Measurements from ENCODE around the gene FZD7. TPM values are rescaled to one million over a fixed set of nuclear protein-coding genes. Genes with fewer than 3 reads are reported as not detected.

Gene FZD7
- polyA plus RNA-seq, 1 donor (not counting 4 experiments of a cell fraction or from before 2014, with no cell fraction given) = 1.3 TPM

DNA sequence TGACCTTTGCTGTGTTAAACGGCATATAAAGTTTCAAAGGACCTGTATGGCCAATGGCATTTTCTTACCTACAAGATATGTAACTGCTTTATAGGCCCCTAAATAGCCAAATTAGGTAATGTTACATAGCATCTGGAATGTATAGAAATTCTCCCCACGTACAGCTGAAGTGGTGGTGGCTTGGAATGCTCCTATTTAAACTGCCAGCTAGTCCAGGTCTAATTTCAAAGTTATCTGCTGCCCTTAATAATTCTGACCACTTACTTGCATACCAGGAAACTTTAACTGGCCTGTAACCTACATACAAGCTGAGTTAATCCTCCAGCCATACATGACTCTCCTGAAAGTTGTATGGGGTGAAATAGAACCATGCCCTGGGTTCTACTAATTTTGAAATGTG lies 40.7 kb downstream of the FZD7 start:
- H3K27ac ChIP-seq (ENCODE audit: control insufficient read depth, insufficient read depth, low read length) = no peak overlapping the region
- TF ChIP-seq EZH2 (IDR thresholded peaks at IDR 0.05; ENCODE audit: low read length) = no peak
- TF ChIP-seq, protein P1, sequence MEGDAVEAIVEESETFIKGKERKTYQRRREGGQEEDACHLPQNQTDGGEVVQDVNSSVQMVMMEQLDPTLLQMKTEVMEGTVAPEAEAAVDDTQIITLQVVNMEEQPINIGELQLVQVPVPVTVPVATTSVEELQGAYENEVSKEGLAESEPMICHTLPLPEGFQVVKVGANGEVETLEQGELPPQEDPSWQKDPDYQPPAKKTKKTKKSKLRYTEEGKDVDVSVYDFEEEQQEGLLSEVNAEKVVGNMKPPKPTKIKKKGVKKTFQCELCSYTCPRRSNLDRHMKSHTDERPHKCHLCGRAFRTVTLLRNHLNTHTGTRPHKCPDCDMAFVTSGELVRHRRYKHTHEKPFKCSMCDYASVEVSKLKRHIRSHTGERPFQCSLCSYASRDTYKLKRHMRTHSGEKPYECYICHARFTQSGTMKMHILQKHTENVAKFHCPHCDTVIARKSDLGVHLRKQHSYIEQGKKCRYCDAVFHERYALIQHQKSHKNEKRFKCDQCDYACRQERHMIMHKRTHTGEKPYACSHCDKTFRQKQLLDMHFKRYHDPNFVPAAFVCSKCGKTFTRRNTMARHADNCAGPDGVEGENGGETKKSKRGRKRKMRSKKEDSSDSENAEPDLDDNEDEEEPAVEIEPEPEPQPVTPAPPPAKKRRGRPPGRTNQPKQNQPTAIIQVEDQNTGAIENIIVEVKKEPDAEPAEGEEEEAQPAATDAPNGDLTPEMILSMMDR (optimal IDR thresholded peaks at IDR 0.05 in 1 of 3, IDR thresholded peaks at IDR 0.05 in 1 of 3, conservative IDR thresholded peaks at IDR 0.05 in 1 of 3; ENCODE audit: extremely low read depth in 1 of 3, insufficient read depth in 2 of 3, low read length in 3 of 3) = no peak
- H3K9ac ChIP-seq (ENCODE audit: control insufficient read depth, extremely low read depth, insufficient read depth, low read length) = no peak overlapping the region
- H3K4me2 ChIP-seq (ENCODE audit: control insufficient read depth, extremely low read depth, insufficient read depth, low read depth, low read length) = no peak overlapping the region
- no peaks in the 10 kb centered on the region for H3K79me2 ChIP-seq (ENCODE audit: control insufficient read depth, insufficient read depth, low read length)
- no peak overlapping the region for H3K4me3 ChIP-seq (ENCODE audit: control insufficient read depth in 2 of 3, extremely low read depth in 1 of 3, insufficient read depth in 2 of 3, low read depth in 1 of 3, low read length in 3 of 3)
- DNase-seq (ENCODE audit: low read depth, low spot score) = no peak
- no peaks in the 10 kb centered on the region for H3K9me1 ChIP-seq (ENCODE audit: control insufficient read depth, extremely low read depth, insufficient read depth, low read length)
- no peaks in the 10 kb centered on the region for H3K27me3 ChIP-seq (ENCODE audit: control insufficient read depth, extremely low read depth, insufficient read depth, low read length)
- H2AFZ ChIP-seq (ENCODE audit: control insufficient read depth, low read length) = no peak overlapping the region
- no peak for FAIRE-seq
- dilution Hi-C loops (cut with MboI; ENCODE audit: extremely low pct_ligation_motif_present, low sequenced_read_pairs) = no loop called here
- no peaks in the 10 kb centered on the region for H3K36me3 ChIP-seq (ENCODE audit: control insufficient read depth in 2 of 2, extremely low read depth in 1 of 2, insufficient read depth in 2 of 2, low read length in 2 of 2)
- H3K9me3 ChIP-seq (ENCODE audit: control insufficient read depth, low read depth, low read length) = no peaks in the 10 kb centered on the region
- no peaks in the 10 kb centered on the region for H3K4me1 ChIP-seq (ENCODE audit: control insufficient read depth, extremely low read depth, insufficient read depth, low read length)
- H4K20me1 ChIP-seq (ENCODE audit: control insufficient read depth, extremely low read depth, insufficient read depth, low read length) = no peaks in the 10 kb centered on the region

DNA sequence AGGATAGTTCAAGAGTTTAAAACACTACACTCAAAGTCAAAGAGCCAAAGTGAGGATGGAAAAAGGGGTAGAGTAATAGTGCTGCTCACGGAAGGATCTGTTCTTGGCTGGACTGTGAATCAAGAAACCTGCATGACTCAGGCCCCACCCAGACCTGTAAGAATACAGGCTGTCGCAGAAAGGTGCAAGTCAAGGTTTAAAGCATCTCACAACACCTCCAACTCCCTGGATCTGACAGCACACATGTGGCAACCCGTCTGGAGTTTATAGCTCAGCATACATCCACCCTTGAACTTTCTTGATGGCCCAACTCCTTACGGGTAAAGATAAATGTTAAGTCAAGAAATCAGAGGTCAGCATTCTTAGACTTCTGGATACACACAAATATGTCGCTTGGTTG lies 45.7 kb downstream of the FZD7 start:
- no peak for FAIRE-seq
- H3K9me1 ChIP-seq (ENCODE audit: control insufficient read depth, extremely low read depth, insufficient read depth, low read length) = no peaks in the 10 kb centered on the region

More for the DNA sequence above, 45.7 kb downstream of the FZD7 start:
- dilution Hi-C loops (cut with MboI; ENCODE audit: extremely low pct_ligation_motif_present, low sequenced_read_pairs) = no loop called here
- Histone ChIP-seq H3K4me2 (ENCODE audit: control insufficient read depth, extremely low read depth, insufficient read depth, low read depth, low read length) (no peak overlapping the region), H3K36me3 (ENCODE audit: control insufficient read depth in 2 of 2, extremely low read depth in 1 of 2, insufficient read depth in 2 of 2, low read length in 2 of 2) (no peaks in the 10 kb centered on the region), H3K4me3 (ENCODE audit: control insufficient read depth in 2 of 3, extremely low read depth in 1 of 3, insufficient read depth in 2 of 3, low read depth in 1 of 3, low read length in 3 of 3) (no peak overlapping the region), H3K4me1 (ENCODE audit: control insufficient read depth, extremely low read depth, insufficient read depth, low read length) (no peaks in the 10 kb centered on the region), H2AFZ (ENCODE audit: control insufficient read depth, low read length) (no peak overlapping the region), H3K27me3 (ENCODE audit: control insufficient read depth, extremely low read depth, insufficient read depth, low read length) (no peaks in the 10 kb centered on the region), H3K27ac (ENCODE audit: control insufficient read depth, insufficient read depth, low read length) (no peak overlapping the region), H4K20me1 (ENCODE audit: control insufficient read depth, extremely low read depth, insufficient read depth, low read length) (no peaks in the 10 kb centered on the region), H3K9ac (ENCODE audit: control insufficient read depth, extremely low read depth, insufficient read depth, low read length) (no peak overlapping the region), H3K79me2 (ENCODE audit: control insufficient read depth, insufficient read depth, low read length) (no peaks in the 10 kb centered on the region), H3K9me3 (ENCODE audit: control insufficient read depth, low read depth, low read length) (no peaks in the 10 kb centered on the region)
- TF ChIP-seq EZH2 (IDR thresholded peaks at IDR 0.05; ENCODE audit: low read length) = no peak
- TF ChIP-seq, protein P1 (optimal IDR thresholded peaks at IDR 0.05 in 1 of 3, IDR thresholded peaks at IDR 0.05 in 1 of 3, conservative IDR thresholded peaks at IDR 0.05 in 1 of 3; ENCODE audit: extremely low read depth in 1 of 3, insufficient read depth in 2 of 3, low read length in 3 of 3) = no peak
- no peak for DNase-seq (ENCODE audit: low read depth, low spot score)

Data from keratinocyte (primary cell).